ENCODE results near the gene MAML2.

The MAML2 gene

DNA sequence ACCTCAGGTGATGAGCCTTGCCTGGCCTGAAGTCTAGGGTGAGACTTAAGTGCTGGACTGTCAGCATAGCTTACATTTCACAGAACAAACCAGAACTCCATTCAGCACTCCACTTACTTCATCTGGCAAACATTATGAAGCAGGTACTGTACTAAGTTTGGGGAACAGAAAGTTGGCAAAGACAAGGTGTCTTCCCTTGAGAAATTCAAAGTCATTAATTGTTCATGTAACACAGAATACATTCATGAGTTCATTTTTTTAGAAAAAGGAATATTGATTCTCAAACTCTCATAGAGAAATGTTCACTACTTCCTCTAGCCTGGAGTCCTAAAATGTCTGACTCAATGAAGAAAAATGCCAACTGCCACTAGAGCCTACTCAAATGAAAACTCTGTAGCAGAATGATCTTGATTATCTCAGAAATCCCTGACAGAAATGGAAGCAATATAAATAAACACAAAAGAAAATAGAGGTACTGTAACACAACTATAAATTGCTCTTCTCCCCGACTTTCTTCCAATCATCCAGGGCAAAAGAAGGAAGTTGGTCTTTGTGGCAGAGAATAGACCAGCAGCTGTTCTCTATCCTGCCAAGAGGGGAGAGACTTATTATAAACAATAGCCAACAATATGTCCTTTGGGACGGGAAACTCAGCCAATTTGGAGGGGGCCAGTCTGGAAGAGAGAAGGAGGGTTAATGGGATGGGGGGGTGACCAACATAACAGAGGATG lies 289.9 kb downstream of the MAML2 start:
- no peak overlapping the region for H3K27ac ChIP-seq
- TF ChIP-seq ZFX (IDR thresholded peaks at IDR 0.05; ENCODE audit: borderline replicate concordance) = no peak
- TF ChIP-seq, protein P1, sequence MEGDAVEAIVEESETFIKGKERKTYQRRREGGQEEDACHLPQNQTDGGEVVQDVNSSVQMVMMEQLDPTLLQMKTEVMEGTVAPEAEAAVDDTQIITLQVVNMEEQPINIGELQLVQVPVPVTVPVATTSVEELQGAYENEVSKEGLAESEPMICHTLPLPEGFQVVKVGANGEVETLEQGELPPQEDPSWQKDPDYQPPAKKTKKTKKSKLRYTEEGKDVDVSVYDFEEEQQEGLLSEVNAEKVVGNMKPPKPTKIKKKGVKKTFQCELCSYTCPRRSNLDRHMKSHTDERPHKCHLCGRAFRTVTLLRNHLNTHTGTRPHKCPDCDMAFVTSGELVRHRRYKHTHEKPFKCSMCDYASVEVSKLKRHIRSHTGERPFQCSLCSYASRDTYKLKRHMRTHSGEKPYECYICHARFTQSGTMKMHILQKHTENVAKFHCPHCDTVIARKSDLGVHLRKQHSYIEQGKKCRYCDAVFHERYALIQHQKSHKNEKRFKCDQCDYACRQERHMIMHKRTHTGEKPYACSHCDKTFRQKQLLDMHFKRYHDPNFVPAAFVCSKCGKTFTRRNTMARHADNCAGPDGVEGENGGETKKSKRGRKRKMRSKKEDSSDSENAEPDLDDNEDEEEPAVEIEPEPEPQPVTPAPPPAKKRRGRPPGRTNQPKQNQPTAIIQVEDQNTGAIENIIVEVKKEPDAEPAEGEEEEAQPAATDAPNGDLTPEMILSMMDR (IDR thresholded peaks at IDR 0.05) = no peak

DNA sequence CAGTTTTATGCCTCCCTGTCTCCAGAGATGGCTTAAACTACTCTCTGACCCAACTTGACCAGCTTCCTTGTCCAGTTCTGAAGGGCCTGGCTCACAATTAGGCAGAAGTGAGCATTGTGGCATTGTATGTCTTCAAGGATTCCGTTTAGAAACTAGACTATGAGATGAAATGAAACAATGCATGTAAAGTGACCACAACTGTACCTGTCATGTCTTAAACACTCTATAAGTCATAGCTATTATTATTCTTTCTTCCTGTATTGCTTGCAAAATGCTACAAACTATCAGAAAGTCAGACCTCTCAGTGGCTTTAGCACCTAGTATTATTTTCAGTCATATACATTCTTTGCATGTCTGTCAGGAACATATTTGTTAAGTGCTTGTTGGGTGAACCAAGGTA lies 291.2 kb downstream of the MAML2 start:
- no peak overlapping the region for H3K27ac ChIP-seq
- TF ChIP-seq, protein P1 (IDR thresholded peaks at IDR 0.05) = no peak
- TF ChIP-seq ZFX (IDR thresholded peaks at IDR 0.05; ENCODE audit: borderline replicate concordance) = no peak

DNA sequence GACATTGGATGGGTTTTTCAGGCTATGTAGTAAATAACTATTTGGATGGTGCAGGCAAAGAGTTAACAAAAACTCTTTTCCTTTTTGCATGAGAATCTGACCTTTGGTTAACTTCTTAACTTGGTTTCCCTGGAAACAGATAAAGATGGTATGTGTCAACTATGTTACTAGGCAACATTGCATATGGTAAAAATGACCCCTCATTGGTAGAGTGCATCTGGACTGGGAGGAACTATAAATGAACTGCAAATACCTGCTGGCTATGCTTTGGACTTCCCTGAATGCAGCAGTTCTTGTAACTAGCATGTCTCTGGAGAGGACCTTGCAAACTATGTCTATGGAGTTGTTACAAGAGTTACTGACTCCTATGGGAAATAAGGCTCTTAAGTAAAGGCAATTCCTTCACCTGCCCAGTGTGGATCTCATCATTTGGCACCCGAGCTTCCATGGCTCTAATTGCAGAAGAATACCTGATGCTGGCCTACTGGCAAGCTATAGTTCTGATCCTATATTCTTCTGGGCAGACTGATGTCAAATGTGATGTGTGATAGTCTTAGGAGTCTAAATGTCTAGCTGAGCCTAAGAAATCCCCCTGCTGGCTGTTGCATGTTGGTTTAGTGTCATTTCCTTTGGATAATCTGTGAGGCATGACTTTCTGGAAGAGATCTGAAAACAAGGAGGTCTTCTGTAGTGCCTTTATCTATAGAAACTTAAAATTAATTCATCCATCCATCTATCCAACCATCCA lies 292.4 kb downstream of the MAML2 start:
- H3K27ac ChIP-seq = no peak overlapping the region

DNA sequence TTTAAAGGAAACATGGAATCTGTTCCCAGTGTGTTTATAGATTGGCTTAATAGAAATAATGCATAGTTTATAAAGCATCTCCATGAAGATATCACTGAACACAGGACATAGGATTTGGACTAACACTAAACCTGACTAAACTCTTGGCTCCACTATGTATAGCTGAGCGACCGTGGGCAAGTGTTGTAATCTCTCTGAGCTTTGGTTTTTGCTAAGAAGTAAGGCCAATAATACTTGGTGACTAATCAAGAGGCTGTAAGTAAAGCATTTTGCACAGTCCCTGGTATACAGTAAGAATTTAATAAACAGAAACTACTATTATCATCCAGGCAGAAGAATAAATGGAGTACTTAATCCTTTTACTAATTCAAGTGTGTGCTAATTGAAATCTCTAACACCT lies 293.6 kb downstream of the MAML2 start:
- H3K27ac ChIP-seq = no peak overlapping the region
- TF ChIP-seq, protein P1 (IDR thresholded peaks at IDR 0.05) = no peak
- TF ChIP-seq ZFX (IDR thresholded peaks at IDR 0.05; ENCODE audit: borderline replicate concordance) = no peak

More for the DNA sequence above, 292.4 kb downstream of the MAML2 start:
- TF ChIP-seq, protein P1 (IDR thresholded peaks at IDR 0.05) = no peak
- no peak for TF ChIP-seq ZFX (IDR thresholded peaks at IDR 0.05; ENCODE audit: borderline replicate concordance)

DNA sequence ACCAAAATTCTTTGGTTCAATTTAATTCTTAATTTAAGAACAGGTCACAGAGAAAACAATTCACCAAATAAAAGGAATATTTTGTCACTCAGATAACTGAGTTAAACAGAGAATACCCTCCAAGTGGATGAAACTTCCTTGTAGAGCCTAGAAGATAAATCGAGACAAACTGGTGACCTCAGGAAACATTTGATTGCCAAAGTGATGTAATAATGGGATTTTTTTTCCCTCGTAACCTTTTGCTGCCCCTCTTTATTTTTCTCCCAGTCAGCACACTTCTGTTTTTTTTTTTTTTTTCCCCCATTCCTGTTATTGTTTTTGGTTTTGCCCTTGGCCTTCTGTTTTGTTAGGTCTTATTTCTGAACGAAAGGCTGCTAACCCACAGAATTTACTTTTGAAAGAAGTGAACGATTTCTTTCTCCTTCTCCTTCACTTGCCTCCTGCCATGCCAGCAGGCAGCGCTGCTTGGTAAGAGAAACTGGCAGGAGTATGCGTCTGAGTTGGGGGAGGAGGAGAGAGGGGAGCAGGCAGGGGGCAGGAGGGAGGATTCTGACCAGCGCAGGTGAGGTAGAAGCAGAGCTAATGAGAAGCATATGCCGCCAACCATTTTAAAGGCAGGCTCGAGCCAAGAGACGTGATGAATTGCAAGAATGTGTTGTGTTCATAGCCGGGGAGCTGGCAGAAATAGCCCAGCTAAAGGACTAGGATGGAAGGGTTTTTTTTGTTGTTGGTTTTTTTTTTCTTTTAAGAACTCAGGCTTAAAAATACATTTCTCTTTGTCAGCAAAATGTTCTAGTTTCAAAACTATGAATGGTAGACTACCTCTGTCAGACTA lies 297.2 kb downstream of the MAML2 start:
- H3K27ac ChIP-seq = no peak overlapping the region
- TF ChIP-seq, protein P1 (IDR thresholded peaks at IDR 0.05) = no peak

DNA sequence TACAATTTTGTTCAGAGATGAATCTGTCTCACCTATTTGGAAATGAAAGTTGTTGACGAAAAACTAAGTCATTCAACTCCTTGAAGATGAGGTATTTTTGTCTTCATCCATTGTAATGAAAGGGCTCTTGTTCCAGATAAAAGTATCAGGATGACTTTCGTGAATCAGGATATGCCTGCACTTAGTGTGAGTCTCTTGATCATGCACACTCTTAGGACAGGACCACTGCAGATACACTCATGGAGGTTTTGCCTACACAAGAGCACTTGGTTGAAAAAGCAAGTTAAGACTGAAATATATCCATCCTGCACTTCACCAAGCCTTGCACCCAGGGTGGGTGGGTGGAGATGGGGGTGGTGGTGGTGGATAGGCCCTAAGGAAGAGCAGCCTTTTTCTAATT lies 298.2 kb downstream of the MAML2 start:
- TF ChIP-seq, protein P1 (IDR thresholded peaks at IDR 0.05) = no peak
- no peak for TF ChIP-seq ZFX (IDR thresholded peaks at IDR 0.05; ENCODE audit: borderline replicate concordance)
- no peak overlapping the region for H3K27ac ChIP-seq

All from 22Rv1 (cell line).